Naive B cell (primary cell): ENCODE results near the gene TSSK2. TPM values are rescaled to one million over a fixed set of nuclear protein-coding genes. Genes with fewer than 3 reads are reported as not detected.

Source experiments
- ATAC-seq, 2 donors: fragments of 150-1000 bp; cut with Tn5 transposase; 2 replicates each; pipeline ENCODE4 v1.10.0; 2021; ENCODE audit warnings: low read depth in 2 of 2, mild to moderate bottlenecking in 2 of 2, moderate library complexity in 2 of 2
- DNase-seq: peaks from one replicate; pipeline ENCODE4 v3.0.0; 2022
- H3K27ac Mint-ChIP-seq, 6 donors: one replicate each; pipeline ENCODE4 v1.8.0; 2020 to 2022; ENCODE audit warnings: mild to moderate bottlenecking in 6 of 6, mixed read lengths in 6 of 6, moderate library complexity in 5 of 6, inconsistent platforms in 2 of 6
- H3K27me3 Mint-ChIP-seq, 3 donors: one replicate each; pipeline ENCODE4 v1.8.0; 2021 to 2022; ENCODE audit warnings: mixed read lengths in 3 of 3, mild to moderate bottlenecking in 1 of 3
- H3K36me3 Mint-ChIP-seq, 2 donors: one replicate each; pipeline ENCODE4 v1.8.0; 2020 to 2022; ENCODE audit warnings: mixed read lengths in 2 of 2, inconsistent platforms in 1 of 2, mild to moderate bottlenecking in 1 of 2
- H3K4me1 Mint-ChIP-seq, 3 donors: one replicate each; pipeline ENCODE4 v1.8.0; 2020 to 2022; ENCODE audit warnings: mixed read lengths in 3 of 3, inconsistent platforms in 1 of 3, mild to moderate bottlenecking in 1 of 3, moderate library complexity in 1 of 3
- H3K4me3 Mint-ChIP-seq, 8 donors: one replicate each; pipeline ENCODE4 v1.8.0; 2020 to 2022; ENCODE audit warnings: mild to moderate bottlenecking in 8 of 8, mixed read lengths in 8 of 8, moderate library complexity in 8 of 8, inconsistent platforms in 2 of 8
- H3K9me3 Mint-ChIP-seq, 7 donors: one replicate each; pipeline ENCODE4 v1.8.0; 2020 to 2022; ENCODE audit warnings: mixed read lengths in 7 of 7, mild to moderate bottlenecking in 5 of 7, inconsistent platforms in 2 of 7, moderate library complexity in 1 of 7
- polyA plus RNA-seq, 6 donors: library from polyadenylated mRNA; unstranded; fragments of 300-500 nt; fragmentation: Illumina TruSeq; gene quantifications; one replicate each; pipeline ENCODE4 v1.2.3, GENCODE V29; 2021; ENCODE audit warnings: low read depth in 6 of 6

Gene TSSK2
- polyA plus RNA-seq, 6 donors from 2014 or later: not detected

DNA sequence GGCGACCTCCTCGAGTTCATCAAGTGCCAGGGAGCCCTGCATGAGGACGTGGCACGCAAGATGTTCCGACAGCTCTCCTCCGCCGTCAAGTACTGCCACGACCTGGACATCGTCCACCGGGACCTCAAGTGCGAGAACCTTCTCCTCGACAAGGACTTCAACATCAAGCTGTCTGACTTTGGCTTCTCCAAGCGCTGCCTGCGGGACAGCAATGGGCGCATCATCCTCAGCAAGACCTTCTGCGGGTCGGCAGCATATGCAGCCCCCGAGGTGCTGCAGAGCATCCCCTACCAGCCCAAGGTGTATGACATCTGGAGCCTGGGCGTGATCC is 542 bp downstream of the TSSK2 start:
- H3K36me3 Mint-ChIP-seq: peaks cover 0 to 14% of the 10 kb centered on the region in 2 donors
- H3K27me3 Mint-ChIP-seq: no peaks in the 10 kb centered on the region
- ATAC-seq: no peak
- no peak for DNase-seq
- H3K27ac Mint-ChIP-seq: no peak overlapping the region
- no peaks in the 10 kb centered on the region for H3K9me3 Mint-ChIP-seq
- no peak overlapping the region for H3K4me3 Mint-ChIP-seq
- peaks cover 1 to 6% (median 3%) of the 10 kb centered on the region in 3 donors for H3K4me1 Mint-ChIP-seq

DNA sequence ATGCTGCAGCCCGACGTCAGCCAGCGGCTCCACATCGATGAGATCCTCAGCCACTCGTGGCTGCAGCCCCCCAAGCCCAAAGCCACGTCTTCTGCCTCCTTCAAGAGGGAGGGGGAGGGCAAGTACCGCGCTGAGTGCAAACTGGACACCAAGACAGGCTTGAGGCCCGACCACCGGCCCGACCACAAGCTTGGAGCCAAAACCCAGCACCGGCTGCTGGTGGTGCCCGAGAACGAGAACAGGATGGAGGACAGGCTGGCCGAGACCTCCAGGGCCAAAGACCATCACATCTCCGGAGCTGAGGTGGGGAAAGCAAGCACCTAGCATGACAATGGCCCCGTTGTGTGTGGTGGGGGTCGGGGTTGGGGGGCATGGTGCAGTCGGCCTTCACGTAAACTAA is 1.0 kb downstream of the TSSK2 start:
- DNase-seq (no peak), ATAC-seq (no peak)
- no peak overlapping the region for H3K27ac Mint-ChIP-seq
- no peaks in the 10 kb centered on the region for H3K9me3 Mint-ChIP-seq
- no peak overlapping the region for H3K4me3 Mint-ChIP-seq
- H3K36me3 Mint-ChIP-seq: peaks cover 0 to 19% of the 10 kb centered on the region in 2 donors
- peaks cover 1 to 6% (median 3%) of the 10 kb centered on the region in 3 donors for H3K4me1 Mint-ChIP-seq
- H3K27me3 Mint-ChIP-seq: no peaks in the 10 kb centered on the region

DNA sequence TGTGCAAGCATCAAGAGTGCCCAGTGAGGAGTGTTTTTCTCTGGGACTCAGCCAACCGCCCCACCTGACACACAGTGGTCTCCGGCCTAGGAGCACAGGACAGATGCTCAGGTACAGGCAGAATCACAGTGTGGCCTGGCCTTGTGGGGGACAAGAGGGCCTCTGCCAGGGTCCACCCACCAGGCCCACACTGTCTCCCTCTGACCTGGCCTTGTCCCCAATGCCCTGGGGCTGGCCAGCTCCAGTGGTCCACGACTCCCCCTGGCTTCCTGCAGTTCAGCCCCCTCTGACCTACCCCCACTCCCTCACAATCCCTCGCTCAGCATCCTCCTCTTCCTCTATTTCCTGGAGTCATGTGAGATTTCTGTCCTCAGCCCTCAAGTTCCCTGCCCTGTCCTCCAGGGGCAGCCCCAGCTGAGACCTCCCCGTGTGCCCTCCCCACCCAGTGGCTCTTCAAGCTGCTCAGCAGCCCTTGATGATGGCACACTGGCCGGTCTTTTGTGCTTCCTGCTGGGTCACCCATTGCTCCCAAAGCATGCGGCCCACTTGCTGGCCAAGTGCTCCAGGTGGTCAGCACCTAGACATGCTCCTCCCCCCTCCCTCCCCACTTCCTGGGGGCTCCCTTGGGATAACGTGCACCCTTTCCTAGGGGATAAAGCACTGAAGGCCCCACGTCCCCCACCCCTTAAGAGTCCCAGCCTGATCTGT is 1.7 kb downstream of the TSSK2 start:
- ATAC-seq: no peak
- Mint-ChIP-seq H3K36me3 (peaks cover 0 to 19% of the 10 kb centered on the region in 2 donors), H3K4me3 (no peak overlapping the region)

DNA sequence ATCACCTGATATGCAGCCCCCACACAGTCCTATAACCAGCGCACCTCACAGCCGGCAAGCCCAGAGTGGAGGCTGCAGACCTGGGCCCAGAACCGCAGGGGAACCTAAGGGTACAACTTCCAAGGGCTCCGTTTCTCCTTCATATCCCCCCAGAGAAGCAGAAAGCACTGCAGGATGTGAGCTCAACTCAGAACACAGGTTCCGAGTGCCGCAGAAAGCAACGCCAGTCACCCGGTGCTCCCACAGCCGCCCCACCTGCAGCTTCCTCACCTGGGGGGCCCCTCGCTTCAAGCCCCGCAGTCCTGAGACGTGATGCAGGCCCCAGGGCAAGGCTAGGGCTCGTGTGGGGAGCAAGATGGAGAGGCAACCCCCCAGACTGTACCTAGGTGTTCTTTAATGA is 2.5 kb downstream of the TSSK2 start:
- Mint-ChIP-seq H3K27me3 (no peaks in the 10 kb centered on the region), H3K36me3 (peaks cover 0 to 19% of the 10 kb centered on the region in 2 donors), H3K4me3 (no peak overlapping the region), H3K4me1 (peaks cover 1 to 6% (median 3%) of the 10 kb centered on the region in 3 donors), H3K9me3 (no peaks in the 10 kb centered on the region), H3K27ac (no peak overlapping the region)
- ATAC-seq (no peak), DNase-seq (no peak)

More for the DNA sequence above, 1.7 kb downstream of the TSSK2 start:
- H3K4me1 Mint-ChIP-seq: peaks cover 1 to 6% (median 3%) of the 10 kb centered on the region in 3 donors
- H3K27ac Mint-ChIP-seq: peak overlapping the region in 1 of 6 donors; percentile 33
- H3K27me3 Mint-ChIP-seq: no peaks in the 10 kb centered on the region
- H3K9me3 Mint-ChIP-seq: no peaks in the 10 kb centered on the region
- DNase-seq: no peak

DNA sequence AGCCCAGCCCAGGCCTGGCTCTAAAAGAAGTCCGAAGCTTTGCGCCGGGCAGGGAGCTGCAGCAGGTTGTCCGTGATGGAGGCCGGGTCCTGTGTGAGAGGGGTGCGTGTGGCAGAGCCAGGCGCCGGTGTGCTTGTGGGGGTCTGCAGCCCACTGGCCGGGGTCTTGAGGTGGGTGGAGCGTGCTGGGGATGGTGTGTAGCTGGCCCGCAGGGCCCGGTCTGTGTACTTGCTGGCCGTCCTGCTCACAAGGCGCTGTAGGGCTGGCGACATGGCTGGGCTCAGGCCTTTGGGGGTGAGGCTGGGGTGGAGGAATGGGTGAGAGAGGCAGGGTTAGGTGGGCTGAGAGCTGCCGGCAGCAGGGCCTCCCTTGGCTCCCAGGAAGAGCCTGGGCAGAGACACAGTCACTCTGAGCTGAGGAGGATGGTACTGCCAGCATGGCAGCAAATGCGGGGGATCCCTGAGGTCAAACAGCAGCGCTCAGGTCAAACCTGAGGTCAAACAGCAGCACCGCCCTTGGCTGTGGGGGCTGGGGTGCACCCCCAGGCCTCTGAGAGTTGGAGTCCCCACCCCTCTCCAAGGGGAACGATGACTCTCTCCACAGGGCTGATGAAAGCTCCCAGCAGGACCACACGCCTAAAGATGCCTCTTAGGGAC is 3.2 kb downstream of the TSSK2 start:
- Mint-ChIP-seq H3K4me1 (peaks cover 1 to 6% (median 3%) of the 10 kb centered on the region in 3 donors), H3K27ac (peak overlapping the region in 1 of 6 donors; percentile 19), H3K36me3 (peaks cover 0 to 19% of the 10 kb centered on the region in 2 donors)

DNA sequence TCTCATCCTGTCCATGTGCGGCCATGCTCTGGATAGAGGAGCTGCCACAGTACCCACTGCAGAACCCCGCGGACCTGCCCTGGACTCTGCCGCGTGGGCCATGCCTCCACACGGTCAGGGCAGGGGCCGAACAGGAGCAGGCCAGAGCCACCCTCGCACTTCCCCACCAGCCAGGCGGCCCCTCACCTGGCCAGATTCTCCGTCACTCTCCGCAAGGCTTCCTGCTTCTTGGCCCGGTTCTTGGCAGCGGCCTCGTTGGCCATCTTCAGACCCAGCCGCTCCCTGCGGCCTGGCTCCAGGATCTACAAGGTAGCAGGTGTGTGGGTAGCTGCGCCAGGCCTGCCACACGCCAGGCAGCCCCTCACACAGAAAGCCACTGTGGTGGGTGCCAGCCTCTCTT is 3.8 kb downstream of the TSSK2 start:
- ATAC-seq (no peak), DNase-seq (no peak)
- Mint-ChIP-seq H3K27me3 (no peaks in the 10 kb centered on the region), H3K9me3 (no peaks in the 10 kb centered on the region), H3K4me3 (no peak overlapping the region), H3K36me3 (peaks cover 0 to 19% of the 10 kb centered on the region in 2 donors), H3K4me1 (peaks cover 1 to 6% (median 3%) of the 10 kb centered on the region in 3 donors), H3K27ac (peak overlapping the region in 1 of 6 donors; percentile 15)

More for the DNA sequence above, 3.2 kb downstream of the TSSK2 start:
- Mint-ChIP-seq H3K9me3 (no peaks in the 10 kb centered on the region), H3K27me3 (no peaks in the 10 kb centered on the region), H3K4me3 (no peak overlapping the region)
- ATAC-seq: peak in 1 of 2 donors; percentile 16
- DNase-seq: no peak

DNA sequence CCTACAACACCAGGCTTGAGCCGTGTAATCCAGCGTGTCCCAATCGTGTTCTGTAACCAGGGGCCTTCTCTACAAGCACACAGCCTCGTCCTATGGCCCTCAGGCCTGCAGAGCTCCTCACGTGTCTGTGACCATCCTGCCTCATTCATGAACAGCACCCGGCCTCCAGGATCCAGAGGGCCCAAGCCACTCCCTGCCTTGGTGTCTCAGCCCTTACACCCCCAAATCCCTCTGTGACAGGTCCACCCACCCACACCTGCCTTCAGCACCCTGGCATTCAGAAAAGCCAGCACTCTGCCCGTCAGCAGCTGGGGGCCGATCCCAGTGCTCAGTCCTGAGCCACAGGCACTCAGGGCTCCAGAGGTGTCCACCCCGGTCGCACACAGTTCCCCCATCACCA is 5.8 kb downstream of the TSSK2 start:
- H3K4me1 Mint-ChIP-seq: peaks cover under 1 to 6% (median 3%) of the 10 kb centered on the region in 3 donors
- no peaks in the 10 kb centered on the region for H3K27me3 Mint-ChIP-seq
- no peak overlapping the region for H3K27ac Mint-ChIP-seq
- H3K4me3 Mint-ChIP-seq: no peak overlapping the region
- no peaks in the 10 kb centered on the region for H3K9me3 Mint-ChIP-seq
- ATAC-seq: no peak
- DNase-seq: no peak
- H3K36me3 Mint-ChIP-seq: peaks cover 0 to 19% of the 10 kb centered on the region in 2 donors

DNA sequence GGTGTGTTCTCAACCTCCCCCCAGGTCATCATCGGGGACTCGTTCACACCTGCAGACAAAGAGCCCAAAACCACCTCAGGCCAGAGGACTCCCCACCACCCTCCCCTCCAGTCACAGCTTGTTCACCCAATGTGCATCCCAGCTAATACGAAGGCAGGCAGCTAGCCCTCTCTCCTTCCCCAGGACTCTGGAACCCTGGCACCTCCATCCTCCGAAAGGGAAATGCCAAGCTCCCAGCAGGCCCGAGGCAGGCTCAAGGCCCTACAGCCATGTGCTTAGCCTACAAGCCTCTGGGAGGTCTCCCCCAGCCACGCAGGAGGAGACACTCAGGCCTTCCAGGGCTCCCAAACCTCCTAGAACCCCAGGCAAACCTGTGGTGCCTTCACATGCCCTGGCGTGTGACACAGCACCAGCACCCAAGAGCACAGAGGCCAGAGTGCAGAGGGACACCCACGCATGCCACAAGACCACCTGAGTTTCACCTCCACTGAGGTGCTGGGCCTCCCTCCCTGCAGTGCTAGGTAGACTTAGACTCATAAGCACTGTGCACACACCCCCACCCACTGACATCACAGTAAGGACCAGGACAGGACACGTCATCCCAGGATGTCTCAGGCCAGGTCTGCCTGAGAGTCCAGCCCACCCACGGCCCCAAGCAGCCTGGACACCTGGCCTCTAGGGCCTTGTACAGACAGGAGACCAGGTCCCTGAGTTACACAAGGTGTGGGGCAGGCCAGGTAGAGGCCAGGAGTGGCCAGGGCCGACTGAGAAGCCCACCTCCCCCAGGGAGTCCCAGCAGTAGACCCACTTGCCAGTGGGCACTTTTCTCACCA is 6.5 kb downstream of the TSSK2 start:
- DNase-seq: no peak
- peaks cover 0 to 19% of the 10 kb centered on the region in 2 donors for H3K36me3 Mint-ChIP-seq
- H3K27me3 Mint-ChIP-seq: no peaks in the 10 kb centered on the region
- H3K27ac Mint-ChIP-seq: peak overlapping the region in 2 of 6 donors; percentile 49 to 69
- H3K9me3 Mint-ChIP-seq: no peaks in the 10 kb centered on the region
- H3K4me3 Mint-ChIP-seq: no peak overlapping the region
- no peak for ATAC-seq
- peaks cover 3 to 8% (median 4%) of the 10 kb centered on the region in 3 donors for H3K4me1 Mint-ChIP-seq

DNA sequence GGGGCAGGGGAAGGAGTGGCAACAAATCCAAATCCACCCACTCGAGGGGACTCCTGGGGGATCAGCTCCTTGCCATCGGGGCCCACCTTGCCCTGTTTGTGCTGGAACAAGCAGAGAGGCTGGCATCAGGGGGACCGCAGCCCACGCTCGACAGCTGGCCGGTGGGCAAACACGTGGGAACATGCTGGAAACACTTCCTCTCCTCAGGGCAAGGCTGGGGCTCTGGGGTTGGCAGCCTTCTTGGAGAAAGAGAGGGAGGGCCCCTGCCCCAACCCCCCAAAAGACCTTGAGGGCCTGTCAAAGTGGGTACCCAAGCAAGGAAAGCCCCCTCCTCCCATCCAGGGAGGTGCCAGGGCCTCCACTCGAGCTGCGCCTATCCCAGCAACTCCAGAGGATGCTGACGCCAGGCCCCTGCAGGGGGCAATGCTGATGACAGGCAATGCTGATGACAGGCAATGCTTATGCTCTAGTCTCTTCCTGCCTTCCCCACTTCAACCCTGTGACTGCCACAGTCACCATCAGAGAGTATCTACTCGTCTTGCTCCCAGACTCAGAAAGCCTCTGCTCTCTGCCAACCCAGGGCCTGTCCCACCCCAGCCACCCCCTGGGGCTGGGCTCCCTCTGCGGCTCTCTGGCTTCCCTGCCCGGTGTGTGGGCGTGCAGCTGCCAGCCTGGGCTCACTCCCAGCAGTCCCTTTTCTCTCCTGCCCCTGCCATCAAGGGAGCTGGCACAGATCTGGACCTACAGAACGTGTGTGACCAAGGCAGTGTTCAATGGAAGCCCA is 7.3 kb downstream of the TSSK2 start:
- Mint-ChIP-seq H3K4me1 (peaks cover 3 to 12% (median 10%) of the 10 kb centered on the region in 3 donors), H3K4me3 (peak overlapping the region in 1 of 8 donors; percentile 27), H3K27ac (no peak overlapping the region), H3K36me3 (peaks cover 0 to 19% of the 10 kb centered on the region in 2 donors), H3K9me3 (no peaks in the 10 kb centered on the region), H3K27me3 (no peaks in the 10 kb centered on the region)
- DNase-seq: no peak
- ATAC-seq: no peak

DNA sequence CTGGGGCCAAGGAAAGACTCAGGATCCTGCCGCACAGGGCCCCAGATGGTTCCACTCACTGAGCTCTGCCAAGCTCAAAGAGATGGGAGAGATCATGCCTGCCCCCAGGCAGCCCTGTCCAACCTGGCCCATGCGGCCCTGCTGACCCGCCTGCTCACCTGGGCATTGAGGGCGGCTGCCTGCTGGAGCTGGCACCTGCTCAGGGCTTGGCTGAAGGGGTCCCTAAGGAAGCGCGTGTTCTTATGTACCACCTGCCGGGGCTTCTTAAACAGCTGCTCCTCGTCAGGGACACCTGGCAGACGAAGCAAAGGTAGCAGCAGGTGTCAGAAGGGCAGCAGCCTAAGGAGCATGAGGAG is 7.9 kb downstream of the TSSK2 start:
- H3K4me3 Mint-ChIP-seq: peak overlapping the region in 1 of 8 donors; percentile 27
- H3K4me1 Mint-ChIP-seq: peaks cover 6 to 18% (median 16%) of the 10 kb centered on the region in 3 donors
- H3K9me3 Mint-ChIP-seq: peaks cover 0 to 1% (median 0%) of the 10 kb centered on the region in 7 donors
- no peak for DNase-seq
- no peak for ATAC-seq
- peaks cover 0 to 19% of the 10 kb centered on the region in 2 donors for H3K36me3 Mint-ChIP-seq
- no peaks in the 10 kb centered on the region for H3K27me3 Mint-ChIP-seq
- H3K27ac Mint-ChIP-seq: no peak overlapping the region

DNA sequence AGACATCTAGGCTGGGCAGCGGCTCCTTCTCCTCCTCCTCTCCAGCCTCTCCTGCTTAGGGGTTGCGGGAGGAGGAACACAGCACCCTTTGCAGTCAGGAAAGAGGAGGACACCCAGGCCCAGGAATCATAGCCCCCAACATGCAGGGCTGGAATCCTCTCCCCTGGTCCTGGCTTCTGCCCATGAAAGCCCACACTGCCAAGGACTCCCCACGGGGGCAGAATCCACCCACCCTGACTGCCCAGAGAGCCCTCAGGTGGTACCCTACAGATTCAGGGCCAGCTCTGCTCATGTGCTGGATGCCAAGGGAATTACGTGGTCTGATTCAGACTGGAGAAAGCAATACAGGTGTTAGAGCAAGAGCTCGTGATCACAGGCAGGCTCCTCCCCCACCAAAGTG is 8.9 kb downstream of the TSSK2 start:
- DNase-seq: no peak
- no peak overlapping the region for H3K27ac Mint-ChIP-seq
- H3K4me3 Mint-ChIP-seq: no peak overlapping the region
- no peak for ATAC-seq
- H3K9me3 Mint-ChIP-seq: peaks cover 0 to 1% (median 0%) of the 10 kb centered on the region in 7 donors
- H3K4me1 Mint-ChIP-seq: peaks cover 15 to 27% (median 25%) of the 10 kb centered on the region in 3 donors
- H3K27me3 Mint-ChIP-seq: peaks cover 0 to 3% (median 0%) of the 10 kb centered on the region in 3 donors
- H3K36me3 Mint-ChIP-seq: peaks cover 0 to 24% of the 10 kb centered on the region in 2 donors

DNA sequence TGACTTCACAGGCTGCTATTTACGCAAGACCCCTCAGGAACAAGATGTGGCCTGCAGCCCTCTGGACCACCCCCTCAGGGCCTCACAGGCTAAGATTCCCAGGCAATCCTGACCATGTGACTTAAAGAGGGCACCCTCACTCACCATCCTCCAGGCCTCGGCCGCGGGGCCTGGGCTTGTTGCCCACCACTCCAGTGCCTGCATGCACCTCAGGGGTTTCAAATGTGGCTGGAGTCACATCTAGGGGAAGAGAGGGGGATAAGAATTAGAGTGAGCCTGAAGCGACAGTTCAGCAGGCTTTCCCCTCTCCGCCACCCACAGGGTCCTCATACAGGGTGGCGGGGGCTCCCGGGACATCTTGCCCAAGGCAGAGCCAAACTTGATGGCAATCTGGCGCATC is 11.3 kb downstream of the TSSK2 start:
- Mint-ChIP-seq H3K4me1 (peaks cover 12 to 28% (median 22%) of the 10 kb centered on the region in 3 donors), H3K4me3 (peak overlapping the region in 6 of 8 donors; percentile 32 to 99 (median 54)), H3K36me3 (peaks cover 0 to 7% of the 10 kb centered on the region in 2 donors), H3K27me3 (peaks cover 10 to 14% (median 11%) of the 10 kb centered on the region in 3 donors), H3K9me3 (peaks cover 0 to 1% (median 0%) of the 10 kb centered on the region in 7 donors), H3K27ac (peak overlapping the region in 2 of 6 donors; percentile 19 to 32)
- no peak for ATAC-seq
- no peak for DNase-seq
